OCI-LY1 (cell line): ENCODE data around the gene KMT5C.

Experiments
- EZH2 ChIP-seq: fragments of 200-600 bp; sonication (generic), shearing (Covaris generic); IDR thresholded peaks from 2 replicates; pipeline ENCODE4 v1.8.0; 2017; ENCODE audit warnings: borderline replicate concordance, mixed run types, mild to moderate bottlenecking, antibody characterized with exemption, low read length, moderate library complexity, mixed read lengths
- TF ChIP-seq, protein P1 (sequence below): fragments of 200-600 bp; sonication (generic), shearing (Covaris generic); IDR thresholded peaks from 2 replicates; pipeline ENCODE4 v1.5.1; 2017; ENCODE audit warnings: mild to moderate bottlenecking, antibody characterized with exemption, low read length, moderate library complexity, mixed read lengths

DNA sequence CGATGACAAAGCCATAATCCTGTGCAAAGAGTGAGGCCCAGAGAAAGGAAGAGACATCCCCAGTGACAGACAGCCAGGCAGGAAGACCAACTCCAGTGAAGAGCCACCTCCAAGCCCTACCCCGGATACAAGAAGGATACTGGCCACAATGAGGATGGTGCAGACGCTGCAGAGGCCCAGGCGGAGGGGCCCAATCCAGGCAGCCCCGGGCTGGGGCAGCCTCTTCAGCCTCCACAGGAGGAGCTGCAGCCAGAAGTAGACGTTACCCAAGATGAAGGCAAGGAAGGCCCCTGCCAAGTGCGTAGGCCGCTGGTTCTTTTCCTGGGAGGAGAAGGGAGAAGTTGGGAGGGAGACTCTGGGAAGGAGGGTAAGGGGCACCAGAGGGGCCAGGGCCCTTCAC, 23.0 kb upstream of the KMT5C start:
- TF ChIP-seq, protein P1, sequence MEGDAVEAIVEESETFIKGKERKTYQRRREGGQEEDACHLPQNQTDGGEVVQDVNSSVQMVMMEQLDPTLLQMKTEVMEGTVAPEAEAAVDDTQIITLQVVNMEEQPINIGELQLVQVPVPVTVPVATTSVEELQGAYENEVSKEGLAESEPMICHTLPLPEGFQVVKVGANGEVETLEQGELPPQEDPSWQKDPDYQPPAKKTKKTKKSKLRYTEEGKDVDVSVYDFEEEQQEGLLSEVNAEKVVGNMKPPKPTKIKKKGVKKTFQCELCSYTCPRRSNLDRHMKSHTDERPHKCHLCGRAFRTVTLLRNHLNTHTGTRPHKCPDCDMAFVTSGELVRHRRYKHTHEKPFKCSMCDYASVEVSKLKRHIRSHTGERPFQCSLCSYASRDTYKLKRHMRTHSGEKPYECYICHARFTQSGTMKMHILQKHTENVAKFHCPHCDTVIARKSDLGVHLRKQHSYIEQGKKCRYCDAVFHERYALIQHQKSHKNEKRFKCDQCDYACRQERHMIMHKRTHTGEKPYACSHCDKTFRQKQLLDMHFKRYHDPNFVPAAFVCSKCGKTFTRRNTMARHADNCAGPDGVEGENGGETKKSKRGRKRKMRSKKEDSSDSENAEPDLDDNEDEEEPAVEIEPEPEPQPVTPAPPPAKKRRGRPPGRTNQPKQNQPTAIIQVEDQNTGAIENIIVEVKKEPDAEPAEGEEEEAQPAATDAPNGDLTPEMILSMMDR = no peak
- no peak for TF ChIP-seq EZH2
